ENCODE measurements around the gene ARHGAP6. TPM values are rescaled to one million over a fixed set of nuclear protein-coding genes. Genes with fewer than 3 reads are reported as not detected.

Gene ARHGAP6
- total and polyA plus RNA-seq, 2 experiments from 2014 or later, result 0.08 to 0.54 TPM

DNA sequence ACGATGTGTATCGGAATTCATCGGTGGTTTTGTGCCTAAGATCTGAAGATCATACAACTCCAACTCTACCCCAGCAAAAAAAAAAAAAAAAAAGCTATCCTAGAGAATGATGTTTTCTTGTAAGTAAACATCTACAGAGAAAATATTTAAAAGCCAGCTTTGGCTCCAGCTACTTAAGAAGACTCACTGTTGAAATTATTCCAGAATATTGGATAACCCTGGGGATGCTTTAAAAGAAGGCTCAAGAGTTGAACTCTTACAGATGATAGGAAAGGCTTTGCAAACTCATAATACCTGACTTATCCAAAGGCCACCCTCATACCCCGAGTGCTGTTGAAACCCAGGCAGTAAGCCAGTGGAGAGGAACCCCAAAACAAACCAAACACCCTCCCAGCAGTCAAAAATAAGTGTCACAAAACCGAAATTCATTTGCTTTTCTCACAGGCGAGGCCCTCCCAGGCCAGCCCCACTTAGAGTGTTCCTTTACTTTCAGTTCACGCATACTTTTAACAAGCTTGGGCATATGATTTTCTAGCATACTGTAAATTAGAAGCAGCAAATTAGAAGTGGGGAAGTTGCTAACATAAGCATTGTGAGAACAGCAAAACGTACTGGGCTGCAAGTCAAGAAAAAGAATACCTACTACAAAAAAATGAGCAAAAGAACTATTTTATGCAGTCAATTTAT, 375.2 kb downstream of the ARHGAP6 start:
- no peak for TF ChIP-seq EZH2phosphoT487 (IDR thresholded peaks at IDR 0.05; ENCODE audit: insufficient read depth, low read depth)
- TF ChIP-seq EZH2 (IDR thresholded peaks at IDR 0.05; ENCODE audit: insufficient read depth, poor library complexity, severe bottlenecking), result no peak
- no peaks in the 10 kb centered on the region for H3K9me2 ChIP-seq (ENCODE audit: insufficient read depth)
- no peaks in the 10 kb centered on the region for H3K9me3 ChIP-seq (ENCODE audit: low read depth)
- H3K4me1 ChIP-seq (ENCODE audit: insufficient read depth), result no peaks in the 10 kb centered on the region
- WGBS, 2 experiments (ENCODE audit: low coverage in 1 of 2, low lambda C conversion rate in 2 of 2, missing lambda C conversion rate in 2 of 2), result 84 to 86% methylated on average over 8 of the region's 8 CpGs
- H3K36me3 ChIP-seq (ENCODE audit: low read depth), result no peaks in the 10 kb centered on the region
- H2AFZ ChIP-seq, result no peak overlapping the region
- no peak overlapping the region for H3K9ac ChIP-seq
- no peaks in the 10 kb centered on the region for H3K79me2 ChIP-seq (ENCODE audit: insufficient read depth)
- no peak overlapping the region for H3K4me3 ChIP-seq
- in situ Hi-C loops (cut with MboI), result no loop called here
- H4K20me1 ChIP-seq (ENCODE audit: insufficient read depth), result no peaks in the 10 kb centered on the region
- H3F3A ChIP-seq (ENCODE audit: insufficient read depth), result no peaks in the 10 kb centered on the region
- H3K4me2 ChIP-seq (ENCODE audit: unreplicated experiment), result no peak overlapping the region
- H3K27ac ChIP-seq, result no peak overlapping the region
- no peaks in the 10 kb centered on the region for H3K27me3 ChIP-seq (replicated peaks; ENCODE audit: insufficient read depth)
- DNase-seq, result no peak

GRCh38 chrX:11287505-11287904, 378.2 kb downstream of the ARHGAP6 start:
- H3K4me1 ChIP-seq (ENCODE audit: insufficient read depth), result no peaks in the 10 kb centered on the region
- H3K9me2 ChIP-seq (ENCODE audit: insufficient read depth), result no peaks in the 10 kb centered on the region
- no peaks in the 10 kb centered on the region for H3K27me3 ChIP-seq (replicated peaks; ENCODE audit: insufficient read depth)
- no peak overlapping the region for H3K4me3 ChIP-seq
- TF ChIP-seq EZH2phosphoT487 (IDR thresholded peaks at IDR 0.05; ENCODE audit: insufficient read depth, low read depth), result no peak
- no peak for TF ChIP-seq EZH2 (IDR thresholded peaks at IDR 0.05; ENCODE audit: insufficient read depth, poor library complexity, severe bottlenecking)
- DNase-seq, result peak; percentile 43
- in situ Hi-C loops (cut with MboI), result no loop called here
- H3K36me3 ChIP-seq (ENCODE audit: low read depth), result no peaks in the 10 kb centered on the region
- H2AFZ ChIP-seq, result no peak overlapping the region
- H3K27ac ChIP-seq, result no peak overlapping the region
- H3F3A ChIP-seq (ENCODE audit: insufficient read depth), result no peaks in the 10 kb centered on the region
- no peaks in the 10 kb centered on the region for H4K20me1 ChIP-seq (ENCODE audit: insufficient read depth)
- 8 to 17% methylated on average over 1 of the region's 1 CpG for WGBS, 2 experiments (ENCODE audit: low coverage in 1 of 2, low lambda C conversion rate in 2 of 2, missing lambda C conversion rate in 2 of 2)
- no peak overlapping the region for H3K9ac ChIP-seq
- no peak overlapping the region for H3K4me2 ChIP-seq (ENCODE audit: unreplicated experiment)
- H3K79me2 ChIP-seq (ENCODE audit: insufficient read depth), result no peaks in the 10 kb centered on the region
- no peaks in the 10 kb centered on the region for H3K9me3 ChIP-seq (ENCODE audit: low read depth)

GRCh38 chrX:11285651-11286050, 380.1 kb downstream of the ARHGAP6 start:
- WGBS, 2 experiments (ENCODE audit: low coverage in 1 of 2, low lambda C conversion rate in 2 of 2, missing lambda C conversion rate in 2 of 2), result 93 to 100% methylated on average over 3 of the region's 3 CpGs
- Histone ChIP-seq H3K9ac (no peak overlapping the region), H3K36me3 (ENCODE audit: low read depth) (no peaks in the 10 kb centered on the region)

GRCh38 chrX:11282043-11282442, 383.7 kb downstream of the ARHGAP6 start:
- Histone ChIP-seq H3K36me3 (ENCODE audit: low read depth) (no peaks in the 10 kb centered on the region), H3K9ac (no peak overlapping the region), H2AFZ (no peak overlapping the region), H3K27ac (no peak overlapping the region), H4K20me1 (ENCODE audit: insufficient read depth) (no peaks in the 10 kb centered on the region), H3K79me2 (ENCODE audit: insufficient read depth) (no peaks in the 10 kb centered on the region), H3K27me3 (replicated peaks; ENCODE audit: insufficient read depth) (no peaks in the 10 kb centered on the region; the same call in 1 of the 2 replicates), H3K4me2 (ENCODE audit: unreplicated experiment) (no peak overlapping the region), H3F3A (ENCODE audit: insufficient read depth) (no peaks in the 10 kb centered on the region), H3K9me3 (ENCODE audit: low read depth) (no peaks in the 10 kb centered on the region), H3K9me2 (ENCODE audit: insufficient read depth) (no peaks in the 10 kb centered on the region), H3K4me1 (ENCODE audit: insufficient read depth) (no peaks in the 10 kb centered on the region), H3K4me3 (no peak overlapping the region)
- TF ChIP-seq EZH2phosphoT487 (IDR thresholded peaks at IDR 0.05; ENCODE audit: insufficient read depth, low read depth), result no peak
- TF ChIP-seq EZH2 (IDR thresholded peaks at IDR 0.05; ENCODE audit: insufficient read depth, poor library complexity, severe bottlenecking), result no peak
- no peak for DNase-seq
- in situ Hi-C loops (cut with MboI), result no loop called here
- WGBS, 2 experiments (ENCODE audit: low coverage in 1 of 2, low lambda C conversion rate in 2 of 2, missing lambda C conversion rate in 2 of 2), result 44 to 59% methylated on average over 2 of the region's 2 CpGs

More at GRCh38 chrX:11285651-11286050, 380.1 kb downstream of the ARHGAP6 start:
- no peaks in the 10 kb centered on the region for H3K9me2 ChIP-seq (ENCODE audit: insufficient read depth)
- H3K4me2 ChIP-seq (ENCODE audit: unreplicated experiment), result no peak overlapping the region
- no peak for TF ChIP-seq EZH2 (IDR thresholded peaks at IDR 0.05; ENCODE audit: insufficient read depth, poor library complexity, severe bottlenecking)
- no peak for TF ChIP-seq EZH2phosphoT487 (IDR thresholded peaks at IDR 0.05; ENCODE audit: insufficient read depth, low read depth)
- no peaks in the 10 kb centered on the region for H4K20me1 ChIP-seq (ENCODE audit: insufficient read depth)
- no peak overlapping the region for H3K4me3 ChIP-seq
- H2AFZ ChIP-seq, result no peak overlapping the region
- no peaks in the 10 kb centered on the region for H3F3A ChIP-seq (ENCODE audit: insufficient read depth)
- H3K79me2 ChIP-seq (ENCODE audit: insufficient read depth), result no peaks in the 10 kb centered on the region
- no peak overlapping the region for H3K27ac ChIP-seq
- H3K9me3 ChIP-seq (ENCODE audit: low read depth), result no peaks in the 10 kb centered on the region
- in situ Hi-C loops (cut with MboI), result no loop called here
- DNase-seq, result no peak
- no peaks in the 10 kb centered on the region for H3K4me1 ChIP-seq (ENCODE audit: insufficient read depth)
- no peaks in the 10 kb centered on the region for H3K27me3 ChIP-seq (replicated peaks; ENCODE audit: insufficient read depth)

Data from GM23248 (cell line).